Measurements from ENCODE around the gene PDCD10.
A peak's percentile ranks its signal among the peaks of the same experiment; 100 is the strongest.

Gene PDCD10

DNA sequence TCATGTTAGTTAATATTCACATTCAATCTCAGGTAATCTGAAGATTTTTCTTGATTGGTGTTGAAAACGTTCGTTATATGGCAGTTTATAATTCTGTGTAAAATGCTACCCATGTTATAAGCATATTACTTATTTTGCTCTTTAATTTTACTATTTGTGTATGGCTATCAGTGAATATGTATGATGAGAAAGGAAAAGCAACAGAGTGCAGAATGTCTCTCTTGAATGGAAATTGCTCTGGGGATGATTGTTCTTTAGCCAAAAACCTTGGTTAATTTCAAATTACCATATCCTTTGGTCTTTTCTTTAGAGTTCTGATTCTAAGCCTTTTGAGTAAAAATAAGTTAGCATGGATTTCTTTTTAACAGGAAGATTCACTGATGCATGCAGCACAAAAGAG lies 3.3 kb upstream of the PDCD10 start:
- no peak overlapping the region for H3K4me3 ChIP-seq (replicated peaks; ENCODE audit: insufficient read depth, low read length)
- no peaks in the 10 kb centered on the region for H3K27me3 ChIP-seq (ENCODE audit: insufficient read depth, poor library complexity, severe bottlenecking)
- no peak for DNase-seq (ENCODE audit: low read depth in 1 of 2, low spot score in 1 of 2)
- TF ChIP-seq POLR2AphosphoS5 (IDR thresholded peaks at IDR 0.05; ENCODE audit: low read depth) (no peak), SPI1 (IDR thresholded peaks at IDR 0.05; ENCODE audit: borderline replicate concordance, low read depth) (no peak), GABPA (IDR thresholded peaks at IDR 0.05; ENCODE audit: low read depth) (no peak)
- TF ChIP-seq, protein P1, sequence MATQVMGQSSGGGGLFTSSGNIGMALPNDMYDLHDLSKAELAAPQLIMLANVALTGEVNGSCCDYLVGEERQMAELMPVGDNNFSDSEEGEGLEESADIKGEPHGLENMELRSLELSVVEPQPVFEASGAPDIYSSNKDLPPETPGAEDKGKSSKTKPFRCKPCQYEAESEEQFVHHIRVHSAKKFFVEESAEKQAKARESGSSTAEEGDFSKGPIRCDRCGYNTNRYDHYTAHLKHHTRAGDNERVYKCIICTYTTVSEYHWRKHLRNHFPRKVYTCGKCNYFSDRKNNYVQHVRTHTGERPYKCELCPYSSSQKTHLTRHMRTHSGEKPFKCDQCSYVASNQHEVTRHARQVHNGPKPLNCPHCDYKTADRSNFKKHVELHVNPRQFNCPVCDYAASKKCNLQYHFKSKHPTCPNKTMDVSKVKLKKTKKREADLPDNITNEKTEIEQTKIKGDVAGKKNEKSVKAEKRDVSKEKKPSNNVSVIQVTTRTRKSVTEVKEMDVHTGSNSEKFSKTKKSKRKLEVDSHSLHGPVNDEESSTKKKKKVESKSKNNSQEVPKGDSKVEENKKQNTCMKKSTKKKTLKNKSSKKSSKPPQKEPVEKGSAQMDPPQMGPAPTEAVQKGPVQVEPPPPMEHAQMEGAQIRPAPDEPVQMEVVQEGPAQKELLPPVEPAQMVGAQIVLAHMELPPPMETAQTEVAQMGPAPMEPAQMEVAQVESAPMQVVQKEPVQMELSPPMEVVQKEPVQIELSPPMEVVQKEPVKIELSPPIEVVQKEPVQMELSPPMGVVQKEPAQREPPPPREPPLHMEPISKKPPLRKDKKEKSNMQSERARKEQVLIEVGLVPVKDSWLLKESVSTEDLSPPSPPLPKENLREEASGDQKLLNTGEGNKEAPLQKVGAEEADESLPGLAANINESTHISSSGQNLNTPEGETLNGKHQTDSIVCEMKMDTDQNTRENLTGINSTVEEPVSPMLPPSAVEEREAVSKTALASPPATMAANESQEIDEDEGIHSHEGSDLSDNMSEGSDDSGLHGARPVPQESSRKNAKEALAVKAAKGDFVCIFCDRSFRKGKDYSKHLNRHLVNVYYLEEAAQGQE (IDR thresholded peaks at IDR 0.05; ENCODE audit: insufficient replicate concordance, low read depth) = no peak
- TF ChIP-seq, protein P2, sequence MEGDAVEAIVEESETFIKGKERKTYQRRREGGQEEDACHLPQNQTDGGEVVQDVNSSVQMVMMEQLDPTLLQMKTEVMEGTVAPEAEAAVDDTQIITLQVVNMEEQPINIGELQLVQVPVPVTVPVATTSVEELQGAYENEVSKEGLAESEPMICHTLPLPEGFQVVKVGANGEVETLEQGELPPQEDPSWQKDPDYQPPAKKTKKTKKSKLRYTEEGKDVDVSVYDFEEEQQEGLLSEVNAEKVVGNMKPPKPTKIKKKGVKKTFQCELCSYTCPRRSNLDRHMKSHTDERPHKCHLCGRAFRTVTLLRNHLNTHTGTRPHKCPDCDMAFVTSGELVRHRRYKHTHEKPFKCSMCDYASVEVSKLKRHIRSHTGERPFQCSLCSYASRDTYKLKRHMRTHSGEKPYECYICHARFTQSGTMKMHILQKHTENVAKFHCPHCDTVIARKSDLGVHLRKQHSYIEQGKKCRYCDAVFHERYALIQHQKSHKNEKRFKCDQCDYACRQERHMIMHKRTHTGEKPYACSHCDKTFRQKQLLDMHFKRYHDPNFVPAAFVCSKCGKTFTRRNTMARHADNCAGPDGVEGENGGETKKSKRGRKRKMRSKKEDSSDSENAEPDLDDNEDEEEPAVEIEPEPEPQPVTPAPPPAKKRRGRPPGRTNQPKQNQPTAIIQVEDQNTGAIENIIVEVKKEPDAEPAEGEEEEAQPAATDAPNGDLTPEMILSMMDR (IDR thresholded peaks at IDR 0.05; ENCODE audit: insufficient read depth, low read length) = no peak
- H3K27ac ChIP-seq (replicated peaks) = no peak overlapping the region

DNA sequence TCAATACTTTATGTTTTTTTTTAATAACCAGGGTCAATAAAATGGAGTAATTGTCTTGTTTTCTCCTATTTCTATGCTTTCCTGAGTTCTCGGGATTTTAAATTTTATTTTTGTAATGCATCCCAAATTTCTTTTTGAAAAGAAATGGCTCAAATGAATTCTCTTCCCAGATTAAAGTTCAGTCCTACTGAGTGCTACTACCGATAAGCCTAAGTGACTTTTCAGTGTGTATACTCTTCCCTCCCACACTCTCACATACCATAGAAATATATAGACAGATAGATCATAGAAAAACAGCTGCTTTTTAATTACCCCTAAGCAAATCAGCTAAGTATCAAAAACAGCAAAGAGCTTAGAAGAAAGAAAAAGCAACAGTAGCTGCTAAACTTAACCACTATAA lies 2.3 kb upstream of the PDCD10 start:
- no peak for DNase-seq (ENCODE audit: low read depth in 1 of 2, low spot score in 1 of 2)
- no peaks in the 10 kb centered on the region for H3K27me3 ChIP-seq (ENCODE audit: insufficient read depth, poor library complexity, severe bottlenecking)
- no peak overlapping the region for H3K27ac ChIP-seq (replicated peaks)
- no peak overlapping the region for H3K4me3 ChIP-seq (replicated peaks; ENCODE audit: insufficient read depth, low read length)
- no peak for TF ChIP-seq SPI1 (IDR thresholded peaks at IDR 0.05; ENCODE audit: borderline replicate concordance, low read depth)
- TF ChIP-seq POLR2AphosphoS5 (IDR thresholded peaks at IDR 0.05; ENCODE audit: low read depth) = no peak
- no peak for TF ChIP-seq GABPA (IDR thresholded peaks at IDR 0.05; ENCODE audit: low read depth)
- TF ChIP-seq, protein P1 (IDR thresholded peaks at IDR 0.05; ENCODE audit: insufficient replicate concordance, low read depth) = no peak
- TF ChIP-seq, protein P2 (IDR thresholded peaks at IDR 0.05; ENCODE audit: insufficient read depth, low read length) = no peak

DNA sequence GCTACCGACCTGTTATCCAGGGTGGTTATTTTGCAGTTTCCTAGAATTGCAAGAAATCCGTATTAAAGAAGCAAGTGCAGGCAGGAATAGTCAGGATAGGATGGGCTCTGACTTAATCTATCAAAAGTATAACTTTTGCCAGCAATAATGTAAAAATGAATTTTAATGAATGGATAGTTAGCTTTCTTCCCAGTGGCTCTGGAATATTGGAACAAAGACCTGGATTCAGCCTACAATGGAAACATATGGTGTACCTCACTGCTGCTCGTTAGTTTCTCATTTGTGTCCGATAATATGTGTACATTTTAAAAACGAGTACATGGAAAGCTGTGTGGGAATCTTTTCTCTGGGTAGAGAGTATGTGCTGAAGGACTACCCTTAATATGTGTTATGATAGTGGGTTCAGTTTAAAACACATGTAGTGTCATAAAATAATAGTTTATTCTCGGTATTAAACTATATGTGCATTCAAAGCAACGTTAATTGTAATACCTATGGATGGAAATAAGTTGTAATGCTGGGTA lies 1.6 kb upstream of the PDCD10 start:
- Histone ChIP-seq H3K4me3 (replicated peaks; ENCODE audit: insufficient read depth, low read length) (peak overlapping the region; percentile 88), H3K27me3 (ENCODE audit: insufficient read depth, poor library complexity, severe bottlenecking) (no peaks in the 10 kb centered on the region), H3K27ac (replicated peaks) (no peak overlapping the region)
- no peak for DNase-seq (ENCODE audit: low read depth in 1 of 2, low spot score in 1 of 2)
- TF ChIP-seq SPI1 (IDR thresholded peaks at IDR 0.05; ENCODE audit: borderline replicate concordance, low read depth) (no peak), POLR2AphosphoS5 (IDR thresholded peaks at IDR 0.05; ENCODE audit: low read depth) (no peak), GABPA (IDR thresholded peaks at IDR 0.05; ENCODE audit: low read depth) (no peak)
- TF ChIP-seq, protein P1 (IDR thresholded peaks at IDR 0.05; ENCODE audit: insufficient replicate concordance, low read depth) = no peak
- TF ChIP-seq, protein P2 (IDR thresholded peaks at IDR 0.05; ENCODE audit: insufficient read depth, low read length) = no peak

All from HL-60 (cell line).